ENCODE measurements around the gene AKT2.

The AKT2 gene

DNA sequence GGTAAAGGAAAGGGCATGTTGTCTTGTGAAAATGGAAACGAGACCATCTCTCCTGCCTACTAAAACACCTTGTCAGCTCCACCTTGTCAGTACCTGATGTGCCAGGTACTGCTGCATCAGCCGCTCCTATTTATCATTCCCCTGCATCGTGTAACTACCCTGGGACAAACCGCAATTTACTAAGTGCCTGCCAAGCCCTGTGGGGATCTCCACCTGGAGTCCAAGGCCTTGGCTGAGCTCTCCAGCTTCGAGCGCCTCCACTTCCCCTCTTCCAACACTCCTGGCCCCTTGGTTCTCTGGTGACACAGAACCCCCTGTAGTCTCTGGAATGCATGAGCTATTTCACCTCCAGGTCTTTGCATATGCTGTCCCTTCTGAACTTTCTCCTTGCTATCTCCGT lies 32.8 kb downstream of the AKT2 start:
- no peak for DNase-seq (ENCODE audit: low spot score)

DNA sequence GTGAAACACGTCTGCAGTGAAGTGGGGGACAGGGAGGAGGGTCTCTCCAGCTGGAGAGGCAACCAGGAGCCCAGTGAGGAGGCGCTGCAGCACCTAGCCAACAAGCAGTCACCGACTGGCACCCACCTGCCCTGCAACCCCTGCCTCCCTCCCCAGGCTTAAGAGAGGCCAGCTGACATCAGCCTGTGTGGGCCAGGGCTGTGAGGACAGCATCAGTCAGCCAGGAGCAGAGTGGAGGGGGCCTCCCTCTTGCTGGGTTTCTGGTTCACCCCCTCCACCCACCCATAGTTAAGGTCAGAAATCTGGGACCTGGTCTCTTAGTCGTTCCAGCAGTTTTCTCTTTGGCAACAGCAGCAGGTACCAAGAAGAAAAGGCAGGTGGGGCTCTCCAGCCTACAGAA lies 33.2 kb downstream of the AKT2 start:
- DNase-seq (ENCODE audit: low spot score) = no peak

DNA sequence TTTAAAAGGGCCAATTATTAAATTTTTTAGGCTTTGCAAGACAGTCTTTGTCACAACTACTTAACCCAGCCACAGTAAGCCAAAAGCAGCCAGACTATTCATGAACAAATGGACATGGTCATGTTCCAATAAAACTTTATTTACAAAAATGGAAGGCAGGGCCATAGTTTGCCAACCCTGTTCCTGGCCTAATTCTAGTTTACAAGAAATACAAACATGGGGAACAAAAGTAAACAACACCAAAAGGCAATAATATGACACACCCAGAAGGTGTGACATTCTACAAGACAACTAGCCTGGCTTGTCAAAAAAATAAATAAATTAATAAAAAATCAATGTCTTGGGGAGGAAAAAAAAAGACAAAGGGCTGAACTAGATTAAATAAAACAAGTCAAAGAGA lies 33.9 kb downstream of the AKT2 start:
- no peak for DNase-seq (ENCODE audit: low spot score)

DNA sequence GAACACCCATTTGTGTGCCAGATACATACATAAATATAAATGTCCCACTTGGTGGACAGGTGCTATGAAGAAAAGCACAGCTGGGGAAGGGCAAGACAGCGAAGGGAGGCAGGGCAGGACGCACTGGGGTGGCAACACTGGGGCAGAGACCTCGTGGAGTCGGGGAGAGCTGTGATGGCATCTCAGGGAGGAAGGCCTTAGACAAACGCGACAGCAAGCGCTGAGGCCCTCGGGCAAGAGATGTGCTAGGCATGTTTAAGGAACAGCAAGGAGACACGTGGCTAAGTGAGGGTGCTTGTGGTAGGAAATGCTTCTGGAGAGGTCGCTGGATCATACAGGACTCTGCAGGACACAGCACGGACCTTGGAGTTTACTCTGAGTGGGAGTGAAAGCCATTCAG lies 35.4 kb downstream of the AKT2 start:
- DNase-seq (ENCODE audit: low spot score) = no peak

DNA sequence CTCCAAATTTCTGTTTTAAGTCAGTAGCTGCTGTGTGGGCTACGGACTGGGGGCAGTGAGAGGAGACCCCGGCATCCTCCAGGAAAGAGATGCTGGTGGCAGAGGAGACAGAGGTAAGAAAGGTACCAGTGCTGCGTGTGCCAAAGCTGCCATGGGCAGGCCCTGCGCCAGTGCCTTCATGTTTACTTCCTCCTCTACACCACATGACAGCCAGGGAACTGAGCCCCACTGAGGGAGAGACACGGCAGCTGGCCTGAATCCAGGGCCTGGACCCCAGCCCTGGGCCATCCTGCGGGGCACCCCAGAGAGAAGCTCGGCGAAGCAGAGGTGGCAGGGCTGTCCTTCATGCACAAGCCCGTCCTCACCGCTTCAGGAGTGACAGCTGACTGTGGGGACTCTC lies 35.9 kb downstream of the AKT2 start:
- no peak for DNase-seq (ENCODE audit: low spot score)

DNA sequence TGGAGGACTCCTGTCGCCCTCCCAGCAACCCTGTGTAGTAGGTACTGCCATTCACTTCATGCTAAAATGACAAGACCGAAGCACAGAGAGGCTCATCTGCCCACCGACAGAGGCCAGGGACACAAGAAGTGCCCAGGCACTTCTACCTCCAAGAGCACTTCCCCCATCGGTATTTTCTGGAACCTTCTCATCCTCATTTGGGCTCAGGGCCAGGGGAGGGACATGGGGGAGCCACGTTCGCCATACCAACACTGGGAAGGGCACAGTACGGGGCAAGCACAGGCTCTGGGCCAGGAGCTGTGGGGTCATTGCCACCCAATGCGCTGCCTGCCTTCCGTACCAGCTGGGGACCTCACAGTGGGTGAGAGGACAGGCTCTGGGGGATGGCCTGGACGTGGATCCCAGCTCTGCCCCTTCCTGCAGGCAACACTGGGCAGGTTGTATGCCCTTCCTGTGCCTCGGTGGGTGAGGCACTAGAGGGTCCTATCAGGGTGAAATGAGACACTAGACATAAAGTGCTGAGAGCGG lies 37.3 kb downstream of the AKT2 start:
- DNase-seq (ENCODE audit: low spot score) = no peak

DNA sequence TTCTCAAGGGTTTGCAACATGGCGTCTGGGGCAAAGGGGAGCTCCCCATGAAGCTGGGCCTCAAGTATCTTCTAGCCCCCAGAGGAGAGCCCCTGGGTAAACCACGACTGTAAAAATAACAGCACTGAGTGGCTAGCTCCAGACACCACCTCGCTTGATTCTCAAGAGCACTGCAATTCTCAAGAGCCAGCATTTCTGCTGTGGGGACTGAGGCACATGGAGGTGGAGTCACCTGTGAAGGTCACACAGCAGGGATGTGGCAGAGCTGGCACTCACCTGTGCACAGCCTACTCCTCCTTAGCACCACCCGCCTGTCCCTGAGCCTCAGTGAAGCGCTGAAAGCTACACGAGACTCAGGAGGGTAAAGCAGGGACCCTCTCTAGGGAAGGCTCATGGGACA lies 38.0 kb downstream of the AKT2 start:
- no peak for DNase-seq (ENCODE audit: low spot score)

DNA sequence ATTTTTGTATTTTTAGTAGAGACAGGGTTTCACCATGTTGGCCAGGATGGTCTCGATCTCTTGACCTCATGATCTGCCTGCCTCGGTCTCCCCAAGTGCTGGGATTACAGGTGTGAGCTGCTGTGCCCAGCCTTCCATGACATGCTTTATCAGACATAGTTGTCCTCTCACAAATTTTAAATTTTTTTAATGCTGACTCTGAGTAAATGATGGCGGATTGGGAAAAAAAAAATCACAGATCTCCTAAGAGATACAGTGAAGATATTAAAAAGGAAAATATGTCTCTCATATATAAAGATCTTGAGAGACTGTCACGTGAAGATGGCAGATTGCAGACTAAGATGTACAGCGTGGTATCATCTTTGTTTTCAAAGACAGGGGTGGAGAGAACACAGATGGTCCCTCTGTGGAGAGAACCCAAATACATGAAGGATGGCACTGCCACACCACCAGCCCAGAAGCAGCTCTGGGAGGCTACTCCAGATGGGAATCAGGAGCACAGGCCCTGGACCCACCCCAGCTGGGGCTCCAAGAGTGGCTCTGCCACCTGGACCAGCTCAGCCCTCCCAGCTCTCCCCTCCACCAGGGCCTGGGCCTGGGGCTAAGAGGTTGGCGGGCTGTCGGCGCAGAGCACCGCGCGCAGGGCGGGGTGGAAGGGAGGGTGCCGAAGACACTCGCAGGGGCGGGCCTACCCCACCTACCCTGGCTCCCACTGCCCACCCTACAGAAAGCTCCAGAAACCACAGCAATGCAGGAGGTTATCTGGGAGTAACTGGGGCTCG lies 38.7 kb downstream of the AKT2 start:
- no peak for DNase-seq (ENCODE audit: low spot score)

DNA sequence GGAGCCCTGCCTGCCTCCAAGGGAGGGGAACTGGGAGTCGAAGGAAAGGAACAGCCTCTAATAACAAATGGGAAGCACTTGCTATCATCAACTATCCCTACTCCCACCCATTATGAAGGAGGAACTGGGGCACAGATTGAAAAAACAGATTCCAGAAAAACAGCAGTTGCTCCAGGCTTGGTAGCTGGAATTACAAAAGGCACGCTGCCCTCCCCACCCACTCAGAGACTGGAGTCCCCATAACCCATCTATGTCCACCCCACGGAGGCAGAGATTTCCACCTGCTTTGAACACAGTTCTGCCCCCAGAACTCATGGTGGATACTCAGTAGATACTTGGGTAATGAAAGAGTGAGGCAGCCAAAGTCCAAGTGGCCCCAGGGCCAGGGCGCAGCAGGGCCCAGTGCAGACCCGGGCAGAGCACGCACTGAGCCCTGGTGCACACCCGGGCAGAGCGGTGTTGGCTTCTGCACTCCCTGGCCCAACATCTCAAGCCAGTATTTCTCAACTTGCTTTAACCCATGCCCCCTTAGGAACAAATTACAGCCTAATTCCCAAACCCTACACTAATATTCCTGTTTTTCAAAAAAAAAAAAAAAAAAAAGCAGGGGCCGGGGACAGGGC lies 39.5 kb downstream of the AKT2 start:
- DNase-seq (ENCODE audit: low spot score) = no peak

DNA sequence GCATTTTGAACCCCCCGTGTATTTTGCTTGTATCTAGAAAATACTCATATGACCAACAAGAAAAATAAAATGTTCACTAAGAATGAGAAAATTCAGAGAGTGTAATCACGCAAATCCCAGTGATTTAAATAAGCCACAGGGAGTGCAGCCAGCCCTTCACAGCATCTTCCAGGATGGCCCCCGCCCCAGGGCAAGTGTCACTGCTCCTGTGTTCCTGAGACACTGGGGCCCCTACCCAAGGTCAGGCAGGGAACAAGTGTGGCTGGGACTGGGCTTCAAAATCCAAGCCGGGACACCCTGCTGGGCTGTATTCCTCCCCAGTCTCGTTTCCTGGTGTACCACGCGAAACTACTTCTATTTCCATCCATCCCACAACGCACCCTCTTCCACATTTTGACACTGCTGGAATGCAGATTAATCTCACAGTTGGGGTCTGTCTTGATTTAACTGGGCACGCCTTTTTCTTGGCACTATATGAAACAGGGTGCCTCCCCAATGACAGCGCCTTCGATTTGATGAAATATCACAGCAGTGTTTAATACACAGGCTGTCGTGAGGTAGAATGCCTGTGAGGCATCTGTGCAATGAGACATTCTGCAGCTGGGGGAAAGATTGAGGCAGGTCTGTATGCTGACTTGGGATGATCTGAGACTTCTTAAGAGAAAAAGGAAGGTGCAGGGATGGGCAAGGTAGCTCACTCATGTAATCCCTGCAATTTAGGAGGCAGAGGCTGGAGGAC lies 40.4 kb downstream of the AKT2 start:
- DNase-seq (ENCODE audit: low spot score) = no peak

DNA sequence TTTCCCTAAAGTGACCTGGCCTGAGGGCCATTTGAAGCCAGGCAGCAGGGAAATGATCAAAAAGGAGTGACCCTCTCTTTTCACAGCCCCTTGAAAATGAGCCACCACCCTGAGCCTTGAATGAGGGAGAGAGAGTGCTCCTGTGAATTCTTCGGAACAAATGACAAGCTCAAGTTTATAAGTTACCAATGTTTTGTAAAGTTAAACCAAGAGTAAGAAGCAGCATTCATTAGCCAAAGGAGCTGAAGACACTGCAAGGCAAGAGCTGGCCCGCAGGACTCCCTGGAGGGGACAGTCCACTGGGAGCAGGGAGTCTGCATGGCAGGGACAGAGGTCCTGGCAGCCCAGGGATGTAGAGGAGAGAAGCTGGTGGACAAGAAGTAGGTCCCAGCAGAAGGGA lies 42.0 kb downstream of the AKT2 start:
- DNase-seq (ENCODE audit: low spot score) = no peak

DNA sequence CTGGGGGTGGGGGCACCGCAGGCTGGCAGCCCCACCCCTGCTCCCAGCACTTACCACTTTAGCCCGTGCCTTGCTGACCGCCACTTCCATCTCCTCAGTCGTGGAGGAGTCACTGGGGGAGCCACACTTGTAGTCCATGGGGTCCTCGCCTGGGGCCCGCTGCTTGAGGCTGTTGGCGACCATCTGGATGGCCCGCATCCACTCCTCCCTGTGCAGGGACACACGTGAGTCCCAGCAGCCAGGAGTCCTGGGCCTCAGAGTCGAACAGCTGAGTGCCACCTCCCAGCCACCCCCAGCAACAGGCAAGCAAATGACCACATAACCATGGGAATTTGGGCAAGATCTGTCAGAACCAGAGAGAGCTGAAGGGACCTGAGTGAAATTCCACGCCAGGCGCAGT lies 42.7 kb downstream of the AKT2 start:
- DNase-seq (ENCODE audit: low spot score) = no peak

DNA sequence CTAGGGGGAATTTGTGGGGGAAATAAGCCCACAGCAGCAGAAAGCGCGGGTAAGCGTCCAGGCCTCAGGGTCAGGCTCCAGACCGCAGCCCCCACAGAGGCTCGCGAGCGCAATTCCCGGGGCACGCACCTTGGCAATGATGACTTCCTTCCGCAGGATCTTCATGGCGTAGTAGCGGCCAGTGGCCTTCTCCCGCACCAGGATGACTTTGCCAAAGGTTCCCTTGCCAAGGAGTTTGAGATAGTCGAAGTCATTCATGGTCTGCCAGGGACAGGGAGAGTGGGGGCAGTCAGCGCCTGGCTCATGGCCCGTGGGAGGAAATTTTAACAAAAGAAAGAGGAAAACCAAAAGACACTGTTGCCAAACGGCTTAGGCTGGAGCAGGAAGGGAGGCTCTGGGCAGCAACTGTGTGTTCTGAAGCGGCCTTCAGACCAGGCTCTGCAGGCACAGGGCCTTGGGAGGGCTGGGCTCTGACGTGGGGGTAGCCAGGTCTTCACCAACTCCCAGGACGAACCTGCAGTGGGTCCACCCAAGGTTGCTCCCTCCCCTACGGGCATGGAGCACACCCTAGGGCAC lies 43.2 kb downstream of the AKT2 start:
- peak; percentile 63 for DNase-seq (ENCODE audit: low spot score)

DNA sequence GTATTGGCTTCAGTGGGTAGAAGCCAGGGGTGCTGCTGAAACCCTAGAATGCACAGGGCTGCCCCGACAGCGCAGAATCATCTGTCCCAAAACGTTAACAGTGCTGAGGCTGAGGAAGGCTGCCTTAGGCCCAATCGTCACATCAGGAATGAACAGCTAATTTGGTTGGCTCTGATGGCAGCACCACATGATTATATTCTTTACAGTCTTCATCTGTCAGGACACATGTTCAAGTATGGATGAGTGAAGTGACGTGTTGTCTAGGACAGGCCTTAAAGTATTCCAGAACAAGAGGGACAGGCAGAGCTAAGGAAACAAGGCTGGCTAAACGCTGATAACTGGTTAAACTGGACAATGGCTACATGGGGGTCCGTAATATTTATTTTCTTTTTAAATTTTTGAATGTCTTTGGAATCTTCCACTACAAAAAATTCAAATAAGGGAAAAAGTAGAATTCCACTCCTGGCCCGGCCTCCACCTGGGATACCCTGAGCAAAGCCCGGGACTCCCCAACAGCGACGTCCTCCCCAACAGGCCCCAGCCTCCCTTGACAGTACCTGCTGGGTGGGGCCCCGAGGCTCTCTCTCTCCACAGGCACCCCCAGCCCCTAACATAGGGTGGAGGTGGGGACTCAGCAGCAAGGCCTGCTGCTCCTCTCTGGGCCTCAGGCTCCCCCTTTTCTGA lies 43.9 kb downstream of the AKT2 start:
- DNase-seq (ENCODE audit: low spot score) = no peak

DNA sequence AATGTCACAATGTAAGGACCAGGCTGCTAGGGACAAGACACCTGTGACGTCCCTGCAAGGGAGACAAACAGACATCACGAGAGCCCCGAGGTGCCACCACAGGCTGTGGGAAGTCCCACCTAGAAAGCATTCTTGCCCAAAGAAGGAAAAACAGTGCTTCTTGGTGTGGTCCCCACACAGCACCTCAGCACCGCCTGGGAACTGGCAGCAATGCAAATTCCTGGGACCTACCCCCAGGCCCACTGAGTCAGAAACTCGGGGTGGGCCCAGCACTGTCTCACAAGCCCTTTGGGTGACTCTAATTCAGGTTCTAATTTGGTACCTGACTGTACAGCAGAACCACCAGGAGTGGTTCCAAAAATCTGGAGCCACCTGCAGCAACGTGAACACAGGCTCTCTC lies 44.8 kb downstream of the AKT2 start:
- DNase-seq (ENCODE audit: low spot score) = no peak

DNA sequence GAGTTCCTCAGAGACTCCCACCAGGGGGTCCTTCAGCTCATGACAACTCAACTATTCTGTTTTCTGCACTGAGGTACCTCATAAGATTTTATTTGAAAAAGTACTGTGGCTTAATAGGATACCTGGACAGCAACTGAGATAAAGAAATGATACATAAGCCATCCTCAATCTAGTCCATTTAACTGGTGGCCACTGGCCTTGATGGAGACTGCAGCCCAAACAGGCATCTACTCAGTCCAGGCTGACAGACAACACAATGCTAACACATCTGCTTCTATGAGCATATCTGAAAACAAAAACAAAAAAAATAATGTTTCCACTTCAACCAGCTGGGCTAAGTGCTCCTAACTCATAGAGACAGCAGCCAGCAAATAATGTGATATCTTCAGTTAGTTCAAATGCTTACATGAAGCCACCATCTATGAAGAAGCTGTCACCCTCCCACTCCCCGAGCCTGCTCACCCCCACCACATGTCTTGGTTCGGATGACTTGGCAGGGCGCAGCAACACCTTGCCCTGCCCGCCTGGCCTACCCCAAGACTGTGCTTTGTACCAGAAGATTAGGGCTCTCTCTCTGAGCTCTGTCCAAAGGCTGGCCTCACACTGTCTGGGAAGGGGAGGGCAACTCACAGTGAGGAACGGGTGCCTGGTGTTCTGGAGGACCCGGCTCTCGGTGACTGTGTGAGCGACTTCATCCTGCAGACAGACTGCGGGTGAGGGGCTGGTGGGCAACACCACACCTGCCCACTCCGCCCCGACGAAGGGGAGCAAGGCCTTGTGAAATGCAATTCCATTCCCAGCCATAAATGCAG lies 45.5 kb downstream of the AKT2 start:
- DNase-seq (ENCODE audit: low spot score) = no peak

DNA sequence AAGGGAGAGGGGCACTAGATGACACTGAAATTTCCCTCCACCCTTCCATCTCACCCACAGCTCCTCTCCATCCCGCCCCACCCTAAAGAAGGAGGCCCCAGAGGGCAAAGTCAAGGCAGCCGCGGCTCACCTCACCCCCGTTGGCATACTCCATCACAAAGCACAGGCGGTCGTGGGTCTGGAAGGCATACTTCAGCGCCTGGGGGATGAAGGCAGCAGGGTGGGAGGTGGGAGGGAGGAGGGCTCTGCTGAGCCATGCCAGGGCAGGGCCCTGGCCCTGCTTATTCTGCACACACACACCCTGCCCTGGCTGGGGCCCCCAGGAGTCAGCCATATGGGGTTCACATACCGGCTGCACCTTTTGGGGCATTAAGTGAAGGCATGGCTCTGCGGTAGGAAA lies 46.4 kb downstream of the AKT2 start:
- DNase-seq (ENCODE audit: low spot score) = no peak

DNA sequence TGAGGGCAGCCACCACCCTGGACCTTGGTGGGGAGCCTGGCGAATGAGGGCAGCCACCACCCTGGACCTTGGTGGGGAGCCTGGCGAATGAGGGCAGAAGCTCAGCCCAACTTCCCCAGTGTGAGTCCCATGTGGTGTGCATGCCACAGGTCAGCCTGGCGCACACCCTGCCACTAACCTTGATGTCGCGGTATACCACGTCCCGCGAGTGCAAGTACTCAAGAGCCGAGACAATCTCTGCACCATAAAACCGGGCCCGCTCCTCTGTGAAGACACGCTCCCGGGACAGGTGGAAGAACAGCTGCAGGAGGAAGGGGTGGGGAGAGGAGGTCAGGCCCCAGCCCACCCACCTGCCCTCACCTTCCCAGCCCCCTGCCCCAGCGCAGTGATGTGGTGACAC lies 47.4 kb downstream of the AKT2 start:
- no peak for DNase-seq (ENCODE audit: low spot score)

DNA sequence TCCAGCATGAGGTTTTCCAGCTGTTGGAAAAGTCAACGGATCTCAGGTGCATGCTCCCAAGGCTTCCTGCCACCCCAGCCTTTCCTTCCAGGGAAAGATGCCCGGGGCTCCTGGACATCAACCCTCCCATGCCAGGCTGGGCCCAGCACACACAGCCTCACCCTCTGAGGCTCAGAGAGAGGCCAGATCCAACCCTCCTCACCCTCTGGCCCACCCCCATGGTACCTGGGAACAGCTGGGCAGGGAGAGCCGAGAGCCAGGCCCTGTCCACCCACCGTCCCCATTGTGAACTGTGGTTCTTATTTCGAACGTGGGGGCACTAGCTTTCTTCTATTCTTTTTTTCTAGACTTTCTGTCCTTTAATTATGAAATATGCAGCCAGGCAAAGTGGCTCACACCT lies 48.8 kb downstream of the AKT2 start:
- no peak for DNase-seq (ENCODE audit: low spot score)

DNA sequence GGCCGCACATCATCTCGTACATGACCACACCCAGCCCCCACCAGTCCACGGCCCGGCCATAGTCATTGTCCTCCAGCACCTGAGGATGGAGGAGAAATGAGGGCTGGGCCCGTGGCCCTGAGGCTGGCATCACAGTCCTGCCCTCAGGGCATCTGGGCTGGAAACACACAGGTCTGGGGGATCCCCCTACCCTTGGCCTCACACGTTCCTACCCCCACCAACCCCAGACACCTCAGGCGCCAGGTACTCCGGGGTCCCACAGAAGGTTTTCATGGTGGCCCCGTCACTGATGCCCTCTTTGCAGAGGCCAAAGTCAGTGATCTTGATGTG lies 49.2 kb downstream of the AKT2 start:
- DNase-seq (ENCODE audit: low spot score) = no peak

DNA sequence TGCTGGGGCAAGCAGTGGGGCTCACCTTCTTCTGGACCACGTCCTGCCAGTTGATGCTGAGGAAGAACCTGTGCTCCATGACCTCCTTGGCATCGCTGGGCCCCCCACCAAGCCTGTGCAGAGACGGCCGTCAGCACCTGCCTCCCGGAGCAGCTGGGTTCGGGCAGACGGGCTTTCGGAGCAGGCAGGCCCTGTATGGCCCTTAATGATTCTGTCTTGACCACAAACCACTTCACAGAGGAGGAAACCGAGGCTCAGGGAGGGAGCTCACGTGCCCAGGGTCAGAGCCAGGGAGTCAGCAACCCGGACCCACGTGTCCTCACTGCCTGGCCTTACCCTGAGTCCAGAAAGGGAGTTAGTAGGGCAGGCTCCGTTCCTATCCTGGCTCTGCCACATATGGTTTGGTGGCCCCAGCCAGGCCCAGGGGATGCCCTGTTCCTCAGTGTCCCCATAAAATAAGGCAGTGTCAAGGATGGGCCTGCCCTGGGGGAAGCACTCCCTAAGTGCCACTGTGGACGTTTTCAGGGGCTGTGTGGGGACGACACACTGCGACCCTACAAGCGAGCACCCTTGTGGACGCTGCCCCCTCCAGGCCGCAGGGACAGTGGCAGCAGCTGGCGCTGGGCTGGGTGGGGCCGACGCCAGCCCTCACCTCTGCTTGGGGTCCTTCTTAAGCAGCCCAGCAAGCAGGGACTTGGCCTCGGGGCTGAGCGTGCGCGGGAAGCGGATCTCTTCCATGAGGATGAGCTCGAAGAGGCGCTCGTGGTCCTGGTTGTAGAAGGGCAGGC lies 49.7 kb downstream of the AKT2 start:
- DNase-seq (ENCODE audit: low spot score) = no peak
